ENCODE data around the gene IFITM5.
A peak's percentile ranks its signal among the peaks of the same experiment; 100 is the strongest.

Gene IFITM5

DNA sequence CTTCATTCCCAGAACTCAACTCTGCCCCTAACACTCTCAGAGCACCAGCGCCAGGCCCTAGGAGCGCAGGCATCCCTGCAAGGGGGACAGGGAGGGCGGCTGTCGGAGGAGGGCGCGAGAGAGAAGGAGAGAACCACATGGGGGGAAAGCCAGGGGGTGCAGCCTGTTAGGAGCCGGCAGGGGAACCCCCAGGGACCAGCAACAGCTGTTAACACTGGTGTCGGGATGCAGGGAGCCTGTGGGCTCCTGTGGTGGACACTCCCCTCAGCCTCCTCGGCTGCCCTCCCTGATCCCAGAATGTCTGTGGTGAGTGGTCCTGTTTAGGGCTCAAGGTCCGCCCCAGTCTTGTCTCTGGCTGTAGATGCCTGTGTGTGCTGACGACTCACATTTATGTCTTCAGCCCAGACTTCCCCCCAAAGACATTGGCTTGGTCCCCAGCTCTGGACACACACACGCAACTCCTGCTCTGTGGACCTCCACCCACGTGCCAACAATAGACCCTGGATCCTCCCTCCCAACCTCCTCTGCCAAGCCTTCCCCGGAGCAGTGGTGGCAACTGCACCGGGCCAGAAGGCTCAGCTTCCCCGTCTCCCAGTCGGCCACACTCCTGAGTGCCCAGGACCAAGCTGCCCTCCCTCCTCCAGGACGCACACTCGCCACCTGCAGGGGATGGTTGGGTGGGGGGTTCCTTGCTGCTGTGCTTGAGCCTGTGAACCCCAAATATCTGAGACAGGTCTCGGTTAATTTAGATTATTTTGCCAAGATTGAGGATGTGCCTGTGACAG lies 817 bp upstream of the IFITM5 start:
- Histone ChIP-seq H3K9ac (ENCODE audit: low read length) (no peak overlapping the region), H3K79me1 (ENCODE audit: low read length) (no peaks in the 10 kb centered on the region)
- DNase-seq = peak; percentile 54

GRCh38 chr11:298406-299065 lies 790 bp downstream of the IFITM5 start:
- Histone ChIP-seq H2BK120ac (ENCODE audit: low read depth, low read length) (no peak overlapping the region), H3K4me1 (ENCODE audit: control insufficient read depth, low read depth, low read length) (peaks cover 6% of the 10 kb centered on the region), H3K27me3 (ENCODE audit: insufficient read depth, low read length, poor library complexity) (no peaks in the 10 kb centered on the region), H2BK15ac (replicated peaks; ENCODE audit: low read depth) (no peak overlapping the region), H3K4me3 (ENCODE audit: low read length) (no peak overlapping the region), H3K9ac (ENCODE audit: low read length) (no peak overlapping the region), H3K18ac (ENCODE audit: low read length) (no peak overlapping the region), H3K4ac (ENCODE audit: low read depth, low read length) (no peak overlapping the region), H3K79me1 (ENCODE audit: low read length) (no peaks in the 10 kb centered on the region), H2BK5ac (ENCODE audit: low read length) (no peak overlapping the region), H3K56ac (ENCODE audit: low read length) (no peak overlapping the region), H4K8ac (ENCODE audit: low read depth, low read length) (no peak overlapping the region), H2AK5ac (ENCODE audit: low read length) (no peak overlapping the region), H3K36me3 (ENCODE audit: control insufficient read depth, insufficient read depth, low read length) (peaks cover 4% of the 10 kb centered on the region), H3K23ac (ENCODE audit: low read length) (no peak overlapping the region), H3K27ac (ENCODE audit: low read depth, low read length) (no peak overlapping the region), H4K5ac (ENCODE audit: low read length) (no peak overlapping the region), H3K4me2 (ENCODE audit: low read length) (no peak overlapping the region), H3K79me2 (ENCODE audit: control insufficient read depth, insufficient read depth, low read length) (no peaks in the 10 kb centered on the region)
- DNase-seq = no peak
- no CpG with 5 or more reads among the region's 15 CpGs for WGBS (ENCODE audit: extremely low coverage, insufficient coverage, low lambda C conversion rate)

More for the DNA sequence above, 817 bp upstream of the IFITM5 start:
- H3K36me3 ChIP-seq (ENCODE audit: control insufficient read depth, insufficient read depth, low read length) = no peaks in the 10 kb centered on the region
- H2BK15ac ChIP-seq (replicated peaks; ENCODE audit: low read depth) = no peak overlapping the region
- no peak overlapping the region for H3K27ac ChIP-seq (ENCODE audit: low read depth, low read length)
- no peak overlapping the region for H4K5ac ChIP-seq (ENCODE audit: low read length)
- WGBS (ENCODE audit: extremely low coverage, insufficient coverage, low lambda C conversion rate) = no CpG with 5 or more reads among the region's 20 CpGs
- H3K4me1 ChIP-seq (ENCODE audit: control insufficient read depth, low read depth, low read length) = peaks cover 6% of the 10 kb centered on the region
- H4K8ac ChIP-seq (ENCODE audit: low read depth, low read length) = no peak overlapping the region
- peak overlapping the region; percentile 15 for H3K18ac ChIP-seq (ENCODE audit: low read length)
- H3K4me3 ChIP-seq (ENCODE audit: low read length) = no peak overlapping the region
- no peak overlapping the region for H2BK5ac ChIP-seq (ENCODE audit: low read length)
- peak overlapping the region; percentile 6 for H3K23ac ChIP-seq (ENCODE audit: low read length)
- no peaks in the 10 kb centered on the region for H3K79me2 ChIP-seq (ENCODE audit: control insufficient read depth, insufficient read depth, low read length)
- H2BK120ac ChIP-seq (ENCODE audit: low read depth, low read length) = no peak overlapping the region
- H3K4me2 ChIP-seq (ENCODE audit: low read length) = no peak overlapping the region
- peak overlapping the region; percentile 72 for H2AK5ac ChIP-seq (ENCODE audit: low read length)
- no peaks in the 10 kb centered on the region for H3K27me3 ChIP-seq (ENCODE audit: insufficient read depth, low read length, poor library complexity)
- H3K4ac ChIP-seq (ENCODE audit: low read depth, low read length) = no peak overlapping the region
- peak overlapping the region; percentile 26 for H3K56ac ChIP-seq (ENCODE audit: low read length)

DNA sequence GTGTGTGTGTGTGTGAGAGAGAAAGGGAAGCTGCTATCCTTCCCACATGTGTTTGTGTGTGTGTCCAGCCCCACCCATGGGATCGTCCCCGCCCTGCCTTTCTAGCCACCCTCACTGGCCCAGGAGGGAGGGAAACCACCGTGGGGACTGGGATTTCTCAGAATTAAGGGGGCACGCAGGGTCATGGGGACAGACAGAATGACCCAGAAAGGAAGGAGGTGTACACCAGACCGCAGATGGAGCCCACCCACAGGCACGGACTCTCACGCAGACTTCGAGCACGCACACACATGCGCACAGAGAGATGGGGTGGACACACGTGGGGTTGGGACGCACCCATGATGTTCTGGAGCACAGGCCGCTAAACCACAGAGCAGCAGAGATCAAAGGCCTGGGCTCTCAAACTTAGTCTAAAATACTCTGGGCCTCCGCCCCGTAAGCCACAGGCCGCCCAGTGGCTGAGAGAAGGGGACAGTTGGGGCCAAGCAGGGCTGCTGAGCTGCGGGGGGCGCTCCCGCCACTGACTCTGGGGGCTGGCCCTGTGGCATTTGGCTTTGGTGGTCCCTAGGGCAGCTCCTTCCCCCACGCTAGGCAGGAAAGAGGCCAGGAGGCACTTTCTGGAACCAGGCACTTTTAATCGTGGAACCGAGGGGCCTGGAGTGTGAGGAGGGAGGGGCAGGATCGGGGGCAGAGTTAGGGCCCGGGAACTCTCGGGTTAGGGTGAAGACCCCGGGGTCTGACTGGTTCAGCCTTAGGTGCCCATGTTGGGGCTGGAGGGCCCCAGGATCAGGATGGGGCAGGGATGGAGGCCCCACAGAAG lies 1.5 kb downstream of the IFITM5 start:
- Histone ChIP-seq H3K56ac (ENCODE audit: low read length) (no peak overlapping the region), H2BK15ac (replicated peaks; ENCODE audit: low read depth) (no peak overlapping the region), H2AK5ac (ENCODE audit: low read length) (no peak overlapping the region), H4K8ac (ENCODE audit: low read depth, low read length) (no peak overlapping the region), H3K9ac (ENCODE audit: low read length) (no peak overlapping the region), H3K23ac (ENCODE audit: low read length) (peak overlapping the region; percentile 48), H3K36me3 (ENCODE audit: control insufficient read depth, insufficient read depth, low read length) (peaks cover 8% of the 10 kb centered on the region), H3K4me2 (ENCODE audit: low read length) (no peak overlapping the region), H3K4me3 (ENCODE audit: low read length) (no peak overlapping the region), H3K4me1 (ENCODE audit: control insufficient read depth, low read depth, low read length) (peaks cover 6% of the 10 kb centered on the region), H4K5ac (ENCODE audit: low read length) (no peak overlapping the region), H2BK5ac (ENCODE audit: low read length) (no peak overlapping the region), H2BK120ac (ENCODE audit: low read depth, low read length) (no peak overlapping the region), H3K27ac (ENCODE audit: low read depth, low read length) (no peak overlapping the region), H3K79me1 (ENCODE audit: low read length) (no peaks in the 10 kb centered on the region), H3K18ac (ENCODE audit: low read length) (no peak overlapping the region), H3K4ac (ENCODE audit: low read depth, low read length) (no peak overlapping the region), H3K27me3 (ENCODE audit: insufficient read depth, low read length, poor library complexity) (no peaks in the 10 kb centered on the region), H3K79me2 (ENCODE audit: control insufficient read depth, insufficient read depth, low read length) (no peaks in the 10 kb centered on the region)
- no CpG with 5 or more reads among the region's 26 CpGs for WGBS (ENCODE audit: extremely low coverage, insufficient coverage, low lambda C conversion rate)
- DNase-seq = no peak

DNA sequence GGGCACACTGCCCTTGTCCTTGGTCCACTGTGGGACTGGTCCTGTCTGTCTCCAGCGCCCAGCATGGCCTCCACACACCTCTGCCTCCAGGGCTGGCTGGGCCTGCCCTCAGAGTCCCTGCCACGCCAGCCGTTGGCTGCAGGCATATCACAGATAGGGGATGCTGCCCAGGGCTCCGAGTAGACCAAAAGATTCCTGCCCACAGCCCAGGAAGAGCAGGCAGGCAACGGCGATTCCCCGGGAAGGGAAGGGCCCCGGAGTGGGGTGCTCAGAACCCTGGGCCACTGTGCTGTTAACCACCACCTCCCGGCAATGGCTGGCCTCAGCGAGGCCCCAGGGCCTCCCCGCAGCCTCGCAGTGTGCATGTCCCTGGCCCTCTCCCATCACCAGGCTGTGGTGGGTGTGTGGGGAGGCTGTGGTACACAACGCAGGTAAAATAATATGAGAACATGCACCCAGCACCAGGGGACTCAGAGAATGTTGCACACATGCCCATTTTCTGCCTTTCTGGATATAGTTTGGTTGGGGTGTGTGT lies 2.2 kb downstream of the IFITM5 start:
- no peak overlapping the region for H3K27ac ChIP-seq (ENCODE audit: low read depth, low read length)
- H3K4me2 ChIP-seq (ENCODE audit: low read length) = no peak overlapping the region
- H4K5ac ChIP-seq (ENCODE audit: low read length) = no peak overlapping the region
- H3K4me1 ChIP-seq (ENCODE audit: control insufficient read depth, low read depth, low read length) = peaks cover 6% of the 10 kb centered on the region
- no peak overlapping the region for H2BK5ac ChIP-seq (ENCODE audit: low read length)
- no peak overlapping the region for H3K18ac ChIP-seq (ENCODE audit: low read length)
- no peak overlapping the region for H4K8ac ChIP-seq (ENCODE audit: low read depth, low read length)
- peaks cover 8% of the 10 kb centered on the region for H3K36me3 ChIP-seq (ENCODE audit: control insufficient read depth, insufficient read depth, low read length)
- no peak overlapping the region for H2AK5ac ChIP-seq (ENCODE audit: low read length)
- no peak for DNase-seq
- H3K4ac ChIP-seq (ENCODE audit: low read depth, low read length) = no peak overlapping the region
- no peaks in the 10 kb centered on the region for H3K79me1 ChIP-seq (ENCODE audit: low read length)
- peak overlapping the region; percentile 46 for H3K56ac ChIP-seq (ENCODE audit: low read length)
- H3K79me2 ChIP-seq (ENCODE audit: control insufficient read depth, insufficient read depth, low read length) = no peaks in the 10 kb centered on the region
- no peaks in the 10 kb centered on the region for H3K27me3 ChIP-seq (ENCODE audit: insufficient read depth, low read length, poor library complexity)
- no peak overlapping the region for H3K9ac ChIP-seq (ENCODE audit: low read length)
- no peak overlapping the region for H2BK15ac ChIP-seq (replicated peaks; ENCODE audit: low read depth)
- H3K4me3 ChIP-seq (ENCODE audit: low read length) = no peak overlapping the region
- no peak overlapping the region for H3K23ac ChIP-seq (ENCODE audit: low read length)
- no peak overlapping the region for H2BK120ac ChIP-seq (ENCODE audit: low read depth, low read length)
- no CpG with 5 or more reads among the region's 13 CpGs for WGBS (ENCODE audit: extremely low coverage, insufficient coverage, low lambda C conversion rate)

DNA sequence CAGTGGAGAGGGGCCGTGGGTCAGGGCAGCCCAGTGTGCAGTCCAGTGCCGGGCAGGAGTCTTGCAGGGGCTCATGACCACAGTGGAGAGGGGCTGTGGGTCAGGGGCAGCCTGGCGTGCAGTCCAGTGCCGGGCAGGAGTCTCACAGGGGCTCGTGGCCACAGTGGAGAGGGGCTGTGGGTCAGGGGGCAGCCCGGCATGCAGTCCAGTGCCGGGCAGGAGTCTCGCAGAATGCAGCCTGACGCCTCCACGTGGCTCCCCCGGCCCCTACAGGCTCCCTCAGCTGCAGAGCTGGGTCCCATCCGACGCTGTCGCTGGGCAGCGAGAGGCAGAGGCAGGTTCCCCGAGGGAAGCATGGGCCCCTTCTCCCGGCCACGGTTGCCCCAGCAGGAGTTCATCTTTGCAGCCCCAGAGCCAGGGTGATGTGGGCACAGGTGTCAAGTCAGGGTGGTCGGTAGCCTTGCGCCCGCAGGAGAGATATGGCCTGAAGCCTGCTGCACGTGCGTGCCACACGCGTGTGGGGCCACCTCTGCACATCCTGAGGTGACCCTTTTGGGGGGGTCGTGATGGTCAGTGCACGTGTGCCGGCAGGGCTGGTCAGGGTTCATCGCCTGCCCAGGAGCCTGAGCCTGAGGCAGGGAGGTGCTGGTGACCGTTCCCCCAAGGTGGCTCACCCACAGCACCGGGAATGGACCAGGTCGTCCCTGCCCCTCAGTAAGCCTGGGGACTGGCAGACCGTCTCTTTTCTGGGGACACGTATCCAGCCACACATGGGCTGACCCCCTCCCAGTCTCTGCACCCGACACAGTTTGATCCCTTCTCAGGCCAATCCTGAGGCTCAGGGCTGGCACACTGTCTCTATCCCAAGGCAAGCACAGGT lies 2.9 kb downstream of the IFITM5 start:
- Histone ChIP-seq H3K79me2 (ENCODE audit: control insufficient read depth, insufficient read depth, low read length) (no peaks in the 10 kb centered on the region), H3K23ac (ENCODE audit: low read length) (no peak overlapping the region), H2BK120ac (ENCODE audit: low read depth, low read length) (no peak overlapping the region), H2BK5ac (ENCODE audit: low read length) (no peak overlapping the region), H3K36me3 (ENCODE audit: control insufficient read depth, insufficient read depth, low read length) (peaks cover 8% of the 10 kb centered on the region), H4K8ac (ENCODE audit: low read depth, low read length) (no peak overlapping the region), H3K4me3 (ENCODE audit: low read length) (no peak overlapping the region), H3K79me1 (ENCODE audit: low read length) (no peaks in the 10 kb centered on the region), H3K27ac (ENCODE audit: low read depth, low read length) (no peak overlapping the region), H2BK15ac (replicated peaks; ENCODE audit: low read depth) (no peak overlapping the region), H4K5ac (ENCODE audit: low read length) (no peak overlapping the region), H3K56ac (ENCODE audit: low read length) (peak overlapping the region; percentile 15), H3K4me2 (ENCODE audit: low read length) (no peak overlapping the region), H3K9ac (ENCODE audit: low read length) (no peak overlapping the region), H2AK5ac (ENCODE audit: low read length) (no peak overlapping the region), H3K4me1 (ENCODE audit: control insufficient read depth, low read depth, low read length) (peaks cover 6% of the 10 kb centered on the region), H3K27me3 (ENCODE audit: insufficient read depth, low read length, poor library complexity) (no peaks in the 10 kb centered on the region), H3K4ac (ENCODE audit: low read depth, low read length) (no peak overlapping the region), H3K18ac (ENCODE audit: low read length) (no peak overlapping the region)
- no CpG with 5 or more reads among the region's 35 CpGs for WGBS (ENCODE audit: extremely low coverage, insufficient coverage, low lambda C conversion rate)
- DNase-seq = no peak
